Astrocyte of the cerebellum (primary cell): ENCODE data around the gene GYPC.
A peak's percentile ranks its signal among the peaks of the same experiment; 100 is the strongest.

Source experiments
- DNase-seq: peaks from one replicate; pipeline ENCODE4 v3.0.0-alpha.2; 2011; ENCODE audit warnings: low read depth
- H3K4me3 ChIP-seq: 2 replicates; pipeline ENCODE4 v1.5.1; 2011; ENCODE audit warnings: mild to moderate bottlenecking, low read depth, low read length, moderate library complexity
- in situ Hi-C: cut with HindIII; loops from 2 replicates; pipeline ENCODE4 v1.10.0; 2017; ENCODE audit warnings: low sequenced_read_pairs
- TF ChIP-seq, protein P1 (sequence below): IDR thresholded peaks from 2 replicates; pipeline ENCODE4 v1.5.1; 2012; ENCODE audit warnings: low read length, low read depth, moderate library complexity, mild to moderate bottlenecking; ENCODE audit errors: missing control alignments

The GYPC gene

GRCh38 chr2:126655500-126656430, at the start of gene GYPC:
Gene GYPC (plus strand): TSS chr2:126656158. CDS start chr2:126656264, 106 bp downstream.
- in situ Hi-C loops: no loop called here
- TF ChIP-seq, protein P1, sequence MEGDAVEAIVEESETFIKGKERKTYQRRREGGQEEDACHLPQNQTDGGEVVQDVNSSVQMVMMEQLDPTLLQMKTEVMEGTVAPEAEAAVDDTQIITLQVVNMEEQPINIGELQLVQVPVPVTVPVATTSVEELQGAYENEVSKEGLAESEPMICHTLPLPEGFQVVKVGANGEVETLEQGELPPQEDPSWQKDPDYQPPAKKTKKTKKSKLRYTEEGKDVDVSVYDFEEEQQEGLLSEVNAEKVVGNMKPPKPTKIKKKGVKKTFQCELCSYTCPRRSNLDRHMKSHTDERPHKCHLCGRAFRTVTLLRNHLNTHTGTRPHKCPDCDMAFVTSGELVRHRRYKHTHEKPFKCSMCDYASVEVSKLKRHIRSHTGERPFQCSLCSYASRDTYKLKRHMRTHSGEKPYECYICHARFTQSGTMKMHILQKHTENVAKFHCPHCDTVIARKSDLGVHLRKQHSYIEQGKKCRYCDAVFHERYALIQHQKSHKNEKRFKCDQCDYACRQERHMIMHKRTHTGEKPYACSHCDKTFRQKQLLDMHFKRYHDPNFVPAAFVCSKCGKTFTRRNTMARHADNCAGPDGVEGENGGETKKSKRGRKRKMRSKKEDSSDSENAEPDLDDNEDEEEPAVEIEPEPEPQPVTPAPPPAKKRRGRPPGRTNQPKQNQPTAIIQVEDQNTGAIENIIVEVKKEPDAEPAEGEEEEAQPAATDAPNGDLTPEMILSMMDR: no peak
- H3K4me3 ChIP-seq: peak within 1 kb of the TSS; percentile 68
- peak; percentile 23 for DNase-seq

GRCh38 chr2:126614524-126615227, 41.3 kb upstream of the GYPC start:
- TF ChIP-seq, protein P1: no peak
- H3K4me3 ChIP-seq: no peak overlapping the region
- in situ Hi-C loops: no loop called here
- peak; percentile 5 for DNase-seq

DNA sequence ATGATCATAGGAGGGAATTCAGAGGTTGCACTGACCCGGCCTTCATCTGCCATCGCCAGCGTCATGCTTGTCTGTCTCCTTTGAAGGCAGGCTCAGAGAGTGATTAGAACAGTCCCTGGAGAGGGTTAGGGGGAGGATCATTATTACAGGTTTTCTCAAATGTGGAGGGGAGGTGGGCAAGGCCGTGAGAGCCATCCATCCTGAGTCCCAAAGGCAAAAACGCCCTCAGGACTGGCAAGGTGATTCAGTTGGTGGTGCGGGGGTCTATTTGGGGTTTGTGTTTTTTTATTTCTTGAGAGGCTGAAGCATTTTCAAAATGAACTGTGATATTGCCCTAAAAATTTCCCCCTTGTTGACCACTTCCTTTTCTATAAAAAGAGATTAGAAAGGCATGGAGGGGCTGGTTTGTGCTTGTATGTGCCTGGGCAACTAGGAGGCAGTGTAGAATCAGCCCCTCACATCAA, 39.3 kb upstream of the GYPC start:
- no peak overlapping the region for H3K4me3 ChIP-seq
- in situ Hi-C loops: no loop called here
- DNase-seq: no peak
- TF ChIP-seq, protein P1: no peak

DNA sequence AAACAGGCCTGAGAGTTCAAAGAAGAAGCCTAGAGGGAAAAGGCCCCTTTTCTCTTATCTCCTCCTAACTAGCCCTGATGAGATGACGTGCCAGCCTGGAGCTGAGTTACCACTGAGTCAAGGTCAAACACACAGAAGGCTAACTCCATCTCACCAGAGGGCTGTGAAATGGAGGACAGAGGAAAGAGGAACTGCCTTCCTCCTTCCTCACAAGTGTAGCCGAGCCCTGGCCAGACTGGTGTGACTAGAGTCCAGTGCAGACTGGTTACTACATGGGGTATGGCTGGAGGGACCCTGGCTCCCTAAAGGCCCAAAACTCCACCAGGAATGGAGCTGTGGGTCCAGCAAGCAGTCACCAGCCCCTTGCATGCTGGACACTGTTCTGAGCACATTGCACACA, 35.7 kb upstream of the GYPC start:
- TF ChIP-seq, protein P1: no peak
- in situ Hi-C loops: no loop called here
- no peak for DNase-seq
- no peak overlapping the region for H3K4me3 ChIP-seq

DNA sequence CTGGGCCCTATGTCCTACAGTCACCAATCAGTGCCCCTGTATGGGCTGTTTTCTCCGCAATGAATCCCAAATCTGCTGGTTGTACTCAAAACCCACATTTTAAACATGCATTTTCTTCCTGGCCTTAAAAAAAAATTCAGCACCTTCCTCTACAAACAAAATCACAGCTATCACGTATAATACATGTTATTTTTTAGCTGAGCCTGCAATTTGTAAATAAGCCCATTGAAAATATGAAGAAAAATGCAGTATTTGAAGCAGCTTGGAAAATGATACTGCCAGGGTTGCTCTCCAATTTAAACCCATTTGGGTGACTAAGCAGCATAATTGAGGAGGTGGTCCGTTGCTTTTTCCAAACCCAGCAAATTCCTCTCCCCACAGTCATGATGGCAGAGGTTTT, 33.0 kb upstream of the GYPC start:
- in situ Hi-C loops: no loop called here
- no peak overlapping the region for H3K4me3 ChIP-seq
- DNase-seq: no peak
- TF ChIP-seq, protein P1: no peak

- no peak overlapping the region for H3K4me3 ChIP-seq
- DNase-seq: no peak
- TF ChIP-seq, protein P1: no peak
- in situ Hi-C loops: no loop called here
Observed at GRCh38 chr2:126627643-126628042, 28.3 kb upstream of the GYPC start.
